ENCODE data around the gene JAG2.

- TF ChIP-seq POLR2A (IDR thresholded peaks at IDR 0.05; ENCODE audit: low read depth, low read length) (no peak), POLR2AphosphoS5 (IDR thresholded peaks at IDR 0.05; ENCODE audit: low read depth, low read length) (no peak), TAF1 (IDR thresholded peaks at IDR 0.05; ENCODE audit: low read depth, low read length) (no peak), POU2F2 (IDR thresholded peaks at IDR 0.05; ENCODE audit: low read depth, low read length) (no peak)
These were observed 75.5 kb downstream of the JAG2 start for GRCh38 chr14:105093038-105093430.

Data from GM12891 (cell line).